Femur (tissue), 1 donor: Measurements from ENCODE around the gene CLCN4.

ENCODE experiments used
- DNase-seq: peaks from one replicate; pipeline ENCODE4 v3.0.0-alpha.2; 2017

Gene CLCN4

GRCh38 chrX:10198254-10198653 is 41.5 kb downstream of the CLCN4 start:
- DNase-seq, result no peak

GRCh38 chrX:10199212-10199611 is 42.4 kb downstream of the CLCN4 start:
- no peak for DNase-seq

- DNase-seq, result no peak
Measured at GRCh38 chrX:10203617-10204016, 46.8 kb downstream of the CLCN4 start.

GRCh38 chrX:10206317-10206716 is 49.5 kb downstream of the CLCN4 start:
- no peak for DNase-seq

- no peak for DNase-seq
Measured at GRCh38 chrX:10208281-10208856, 51.6 kb downstream of the CLCN4 start.

- no peak for DNase-seq
Measured at GRCh38 chrX:10208953-10209352, 52.2 kb downstream of the CLCN4 start.

- DNase-seq, result no peak
Measured at GRCh38 chrX:10212395-10212794, 55.6 kb downstream of the CLCN4 start.

- DNase-seq, result no peak
Measured at GRCh38 chrX:10213716-10214115, 56.9 kb downstream of the CLCN4 start.

GRCh38 chrX:10216208-10216607 is 59.4 kb downstream of the CLCN4 start:
- DNase-seq, result no peak

- no peak for DNase-seq
Measured at GRCh38 chrX:10217198-10217597, 60.4 kb downstream of the CLCN4 start.

- DNase-seq, result no peak
Measured at GRCh38 chrX:10221651-10222050, 64.9 kb downstream of the CLCN4 start.

GRCh38 chrX:10223276-10223675 is 66.5 kb downstream of the CLCN4 start:
- no peak for DNase-seq

GRCh38 chrX:10223781-10224180 is 67.0 kb downstream of the CLCN4 start:
- no peak for DNase-seq

GRCh38 chrX:10230222-10230621 is 73.4 kb downstream of the CLCN4 start:
- no peak for DNase-seq

GRCh38 chrX:10231461-10231860 is 74.7 kb downstream of the CLCN4 start:
- no peak for DNase-seq

- DNase-seq, result no peak
Measured at GRCh38 chrX:10233173-10233572, 76.4 kb downstream of the CLCN4 start.

- DNase-seq, result no peak
Measured at GRCh38 chrX:10233696-10234095, 76.9 kb downstream of the CLCN4 start.

- no peak for DNase-seq
Measured at GRCh38 chrX:10235851-10236250, 79.1 kb downstream of the CLCN4 start.

- no peak for DNase-seq
Measured at GRCh38 chrX:10237241-10237640, 80.5 kb downstream of the CLCN4 start.

GRCh38 chrX:10239611-10240064 is 82.9 kb downstream of the CLCN4 start:
- DNase-seq, result no peak

- peak; percentile 33 for DNase-seq
Measured at GRCh38 chrX:10240918-10241317, 84.1 kb downstream of the CLCN4 start.

GRCh38 chrX:10242026-10242425 is 85.3 kb downstream of the CLCN4 start:
- DNase-seq, result no peak

- peak; percentile 30 for DNase-seq
Measured at GRCh38 chrX:10243106-10243505, 86.3 kb downstream of the CLCN4 start.

GRCh38 chrX:10244915-10245622 is 88.3 kb downstream of the CLCN4 start:
- no peak for DNase-seq

- DNase-seq, result no peak
Measured at GRCh38 chrX:10245886-10246285, 89.1 kb downstream of the CLCN4 start.
